A673 (cell line): ENCODE results near the gene B4GALT5. TPM values are rescaled to one million over a fixed set of nuclear protein-coding genes. Genes with fewer than 3 reads are reported as not detected.

Source experiments
- BruUV-seq: library from RNA; stranded (reverse); fragments of 400-500 nt; replicated peaks from 2 replicates; lab custom pipeline; 2021; lab: Mats Ljungman, UMichigan
- CTCF ChIA-PET: fragments of 300-600 bp; sonication (Branson Sonifier 250); formaldehyde crosslinking; loops from one replicate; lab custom pipeline; 2022; ENCODE audit warnings: antibody characterized with exemption; lab: Charles Lee
- POLR2A ChIA-PET: fragments of 300-600 bp; sonication (Branson Sonifier 250); formaldehyde crosslinking; loops from one replicate; lab custom pipeline; 2022; ENCODE audit warnings: antibody characterized with exemption; ENCODE audit not compliant: low non-redundant PET; lab: Charles Lee
- DNase-seq: peaks from one replicate; pipeline ENCODE4 v3.0.0-alpha.2; 2015; ENCODE audit warnings: low spot score
- H3K27ac ChIP-seq: fragments of 200-600 bp; sonication (generic); 2 replicates; pipeline ENCODE4 v1.5.1; 2016; ENCODE audit warnings: mixed run types, low read depth, mild to moderate bottlenecking, mixed read lengths, antibody characterized with exemption, low read length; ENCODE audit not compliant: poor library complexity, severe bottlenecking
- H3K27me3 ChIP-seq: fragments of 200-600 bp; sonication (generic); replicated peaks from 2 replicates; pipeline ENCODE4 v1.6.1; 2017; ENCODE audit warnings: mixed run types, low read depth, mild to moderate bottlenecking, mixed read lengths, antibody characterized with exemption, low read length; ENCODE audit not compliant: insufficient read depth, poor library complexity
- H3K36me3 ChIP-seq: fragments of 200-600 bp; sonication (generic); 2 replicates; pipeline ENCODE4 v1.6.1; 2016; ENCODE audit warnings: mixed run types, mild to moderate bottlenecking, mixed read lengths, antibody characterized with exemption, low read length; ENCODE audit not compliant: insufficient read depth, poor library complexity, severe bottlenecking
- H3K4me1 ChIP-seq: fragments of 200-600 bp; sonication (generic); 2 replicates; pipeline ENCODE4 v1.6.1; 2017; ENCODE audit warnings: mixed run types, mild to moderate bottlenecking, mixed read lengths, antibody characterized with exemption, low read length; ENCODE audit not compliant: insufficient read depth, poor library complexity, severe bottlenecking
- H3K4me3 ChIP-seq: fragments of 200-600 bp; sonication (generic); 2 replicates; pipeline ENCODE4 v1.5.1; 2016; ENCODE audit warnings: low read depth, mixed run types, mild to moderate bottlenecking, mixed read lengths, low read length; ENCODE audit not compliant: poor library complexity, severe bottlenecking
- H3K9me3 ChIP-seq: fragments of 200-600 bp; sonication (generic); 2 replicates; pipeline ENCODE4 v1.6.1; 2016; ENCODE audit warnings: mixed run types, low read depth, mild to moderate bottlenecking, mixed read lengths, antibody characterized with exemption, low read length; ENCODE audit not compliant: poor library complexity, severe bottlenecking
- EZH2 ChIP-seq: fragments of 200-600 bp; sonication (generic); IDR thresholded peaks from 2 replicates; pipeline ENCODE4 v1.6.1; 2017; ENCODE audit warnings: borderline replicate concordance, low read depth, mild to moderate bottlenecking, mixed read lengths, antibody characterized with exemption, low read length; ENCODE audit not compliant: poor library complexity, severe bottlenecking
- intact Hi-C: fragments of 100-400 bp; cut with micrococcal nuclease; formaldehyde crosslinking; loops from one replicate; pipeline ENCODE4 v1.10.0; 2022; ENCODE audit not compliant: unreplicated experiment
- total RNA-seq: library from RNA; stranded (reverse); gene quantifications from 2 replicates; pipeline ENCODE4 v1.2.3, GENCODE V29; 2021
- TF ChIP-seq, protein P1 (sequence below): fragments of 300-800, 200-600 bp; sonication (generic); conservative IDR thresholded peaks from 2 replicates; pipeline ENCODE4 v1.5.1; 2017; ENCODE audit warnings: low read depth, mild to moderate bottlenecking, antibody characterized with exemption, low read length, moderate library complexity, mixed read lengths

B4GALT5 gene
- total RNA-seq, 1 experiment from 2014 or later: 78.0 TPM

DNA sequence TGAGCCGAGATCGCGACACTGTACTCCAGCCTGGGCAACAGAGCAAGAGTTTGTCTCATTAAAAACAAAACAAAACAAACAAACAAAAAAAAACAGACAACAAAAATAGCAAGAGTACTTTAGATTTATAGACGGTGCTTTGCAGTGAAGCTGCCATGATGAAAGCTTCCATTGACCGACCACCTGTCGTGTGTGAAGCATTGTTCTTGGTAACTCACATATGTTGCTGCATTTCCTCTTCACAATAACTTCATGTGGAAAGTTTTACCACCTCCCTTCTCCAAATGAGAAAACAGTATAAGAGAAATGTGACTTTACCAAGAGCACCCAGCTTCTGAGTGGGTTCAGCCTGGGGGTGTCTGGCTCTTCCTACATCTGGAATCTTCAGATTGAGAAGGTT is 89.4 kb downstream of the B4GALT5 start:
- no peak for DNase-seq
- Histone ChIP-seq H3K36me3 (no peaks in the 10 kb centered on the region), H3K27ac (no peak overlapping the region), H3K4me3 (no peak overlapping the region), H3K4me1 (no peaks in the 10 kb centered on the region), H3K27me3 (no peaks in the 10 kb centered on the region), H3K9me3 (no peaks in the 10 kb centered on the region)
- ChIA-PET POLR2A (no interaction called here), CTCF (interaction anchor here (0.6 to 0.7 kb wide), 2 partner anchors 16 to 93 kb away, joined by 4 to 5 read pairs; no protein-coding TSS in a partner anchor)
- no TSS peak for BruUV-seq
- TF ChIP-seq, protein P1, sequence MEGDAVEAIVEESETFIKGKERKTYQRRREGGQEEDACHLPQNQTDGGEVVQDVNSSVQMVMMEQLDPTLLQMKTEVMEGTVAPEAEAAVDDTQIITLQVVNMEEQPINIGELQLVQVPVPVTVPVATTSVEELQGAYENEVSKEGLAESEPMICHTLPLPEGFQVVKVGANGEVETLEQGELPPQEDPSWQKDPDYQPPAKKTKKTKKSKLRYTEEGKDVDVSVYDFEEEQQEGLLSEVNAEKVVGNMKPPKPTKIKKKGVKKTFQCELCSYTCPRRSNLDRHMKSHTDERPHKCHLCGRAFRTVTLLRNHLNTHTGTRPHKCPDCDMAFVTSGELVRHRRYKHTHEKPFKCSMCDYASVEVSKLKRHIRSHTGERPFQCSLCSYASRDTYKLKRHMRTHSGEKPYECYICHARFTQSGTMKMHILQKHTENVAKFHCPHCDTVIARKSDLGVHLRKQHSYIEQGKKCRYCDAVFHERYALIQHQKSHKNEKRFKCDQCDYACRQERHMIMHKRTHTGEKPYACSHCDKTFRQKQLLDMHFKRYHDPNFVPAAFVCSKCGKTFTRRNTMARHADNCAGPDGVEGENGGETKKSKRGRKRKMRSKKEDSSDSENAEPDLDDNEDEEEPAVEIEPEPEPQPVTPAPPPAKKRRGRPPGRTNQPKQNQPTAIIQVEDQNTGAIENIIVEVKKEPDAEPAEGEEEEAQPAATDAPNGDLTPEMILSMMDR: no peak
- no peak for TF ChIP-seq EZH2
- intact Hi-C loops: no loop called here

DNA sequence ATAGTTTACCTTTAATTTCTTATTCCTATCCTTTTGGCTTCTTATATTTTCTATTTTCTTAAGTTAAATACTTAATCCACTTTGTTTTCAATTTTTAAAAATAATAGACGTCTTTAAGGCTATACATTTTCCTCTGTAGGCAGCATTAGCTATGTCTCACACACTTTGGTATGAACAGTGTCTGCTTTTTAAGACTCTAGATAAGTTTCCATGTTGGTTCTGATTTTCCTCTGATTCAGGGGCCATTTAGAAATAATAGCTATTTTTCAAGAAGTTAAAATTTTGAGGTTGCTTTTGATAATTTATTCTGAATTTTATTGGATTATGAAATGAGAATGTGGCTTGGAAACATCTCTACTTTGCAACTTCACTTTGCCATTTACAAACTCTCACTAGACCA is 91.4 kb downstream of the B4GALT5 start:
- Histone ChIP-seq H3K9me3 (no peaks in the 10 kb centered on the region), H3K27me3 (no peaks in the 10 kb centered on the region), H3K4me1 (no peaks in the 10 kb centered on the region), H3K27ac (no peak overlapping the region), H3K36me3 (no peaks in the 10 kb centered on the region), H3K4me3 (no peak overlapping the region)
- BruUV-seq: no TSS peak
- no peak for TF ChIP-seq EZH2
- TF ChIP-seq, protein P1: no peak
- intact Hi-C loops: no loop called here
- ChIA-PET POLR2A (no interaction called here), CTCF (no interaction called here)
- DNase-seq: no peak

DNA sequence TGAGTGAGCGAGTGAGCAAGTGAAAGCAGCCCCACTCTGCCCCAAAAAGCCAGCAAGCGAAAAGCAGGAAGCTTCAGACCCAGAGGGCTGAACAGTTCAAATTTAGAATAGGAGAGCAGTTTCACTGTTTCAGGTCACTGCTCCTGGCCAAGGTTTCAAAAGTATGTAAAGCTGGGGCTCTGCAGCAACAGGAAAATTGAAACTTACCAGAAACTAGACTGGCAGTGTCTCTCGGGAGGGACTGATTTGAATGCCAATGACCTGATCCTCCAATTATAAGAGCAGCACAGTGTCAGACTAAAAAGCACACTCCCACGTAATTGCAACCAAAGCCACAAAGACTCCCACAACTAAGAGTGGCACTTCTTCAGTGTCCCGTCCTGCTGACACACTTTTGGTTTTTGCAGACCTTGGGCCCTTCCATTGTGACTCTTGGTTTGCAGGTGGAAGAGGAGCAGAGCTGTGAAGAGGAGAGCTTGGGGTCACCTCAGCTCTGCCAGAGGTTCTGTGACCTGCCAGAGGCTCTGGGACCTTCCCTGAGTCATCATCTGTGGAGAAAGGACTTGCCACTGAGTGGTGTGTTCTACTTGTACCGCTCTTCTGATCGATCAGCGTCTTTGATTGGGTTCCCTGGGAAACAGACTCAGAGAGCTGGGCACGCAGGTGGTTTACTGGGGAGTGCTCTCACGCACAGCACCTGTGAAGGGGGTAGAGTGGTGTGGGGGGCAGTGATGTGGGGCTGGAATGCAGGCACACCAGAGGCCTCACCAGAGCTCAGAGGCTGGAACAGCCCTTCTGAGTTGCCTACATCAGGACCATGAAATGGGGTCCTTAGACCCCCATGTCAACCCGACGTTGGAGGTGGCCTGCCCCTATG is 93.1 kb downstream of the B4GALT5 start:
- H3K36me3 ChIP-seq: no peaks in the 10 kb centered on the region
- no peak for TF ChIP-seq EZH2
- TF ChIP-seq, protein P1: no peak
- H3K4me3 ChIP-seq: no peak overlapping the region
- H3K27me3 ChIP-seq: no peaks in the 10 kb centered on the region
- DNase-seq: no peak
- BruUV-seq: no TSS peak
- ChIA-PET POLR2A (no interaction called here), CTCF (no interaction called here)
- H3K9me3 ChIP-seq: no peaks in the 10 kb centered on the region
- intact Hi-C loops: no loop called here
- H3K27ac ChIP-seq: no peak overlapping the region
- no peaks in the 10 kb centered on the region for H3K4me1 ChIP-seq
